ENCODE measurements around the gene RBM33.

- TF ChIP-seq SIN3A (IDR thresholded peaks at IDR 0.05; ENCODE audit: low read depth, low read length) (no peak), POLR2AphosphoS2 (IDR thresholded peaks at IDR 0.05; ENCODE audit: low read depth, low read length) (no peak), POLR2A (IDR thresholded peaks at IDR 0.05; ENCODE audit: low read depth, low read length) (no peak), CTCF (IDR thresholded peaks at IDR 0.05 in 2 of 3, conservative IDR thresholded peaks at IDR 0.05 in 1 of 3; ENCODE audit: control insufficient read depth in 2 of 3, extremely low read depth in 1 of 3, insufficient read depth in 1 of 3, low read depth in 3 of 3, low read length in 3 of 3) (no peak), MAX (IDR thresholded peaks at IDR 0.05; ENCODE audit: low read depth, low read length) (no peak)
Measured at GRCh38 chr7:155610633-155611193, 33.7 kb upstream of the RBM33 start.
